HG02798 (cell line): ENCODE results near the gene MRPL54.

ENCODE experiments used
- ATAC-seq: cut with Tn5 transposase; IDR thresholded peaks from one replicate; pipeline ENCODE4 v1.9.1; 2021; ENCODE audit warnings: mild to moderate bottlenecking; ENCODE audit not compliant: unreplicated experiment, poor library complexity

Gene MRPL54

DNA sequence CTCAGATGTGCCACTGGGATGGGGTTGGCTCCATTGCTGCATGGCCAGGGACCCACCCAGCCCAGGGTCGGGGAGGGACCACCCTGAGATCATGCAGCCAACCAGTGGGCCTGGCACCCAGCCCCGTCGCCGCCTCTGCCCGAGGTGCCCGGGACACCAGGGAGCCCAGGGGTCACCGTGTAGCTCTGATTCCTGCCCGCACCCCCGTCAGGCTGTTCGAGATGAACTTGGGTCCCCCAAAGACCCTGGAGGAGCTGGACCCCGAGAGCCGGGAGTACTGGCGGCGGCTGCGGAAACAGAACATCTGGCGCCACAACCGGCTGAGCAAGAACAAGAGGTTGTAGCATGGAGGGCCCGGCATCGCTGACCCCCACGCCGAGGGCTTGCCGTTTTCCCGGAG, 4.6 kb downstream of the MRPL54 start:
- ATAC-seq: no peak

DNA sequence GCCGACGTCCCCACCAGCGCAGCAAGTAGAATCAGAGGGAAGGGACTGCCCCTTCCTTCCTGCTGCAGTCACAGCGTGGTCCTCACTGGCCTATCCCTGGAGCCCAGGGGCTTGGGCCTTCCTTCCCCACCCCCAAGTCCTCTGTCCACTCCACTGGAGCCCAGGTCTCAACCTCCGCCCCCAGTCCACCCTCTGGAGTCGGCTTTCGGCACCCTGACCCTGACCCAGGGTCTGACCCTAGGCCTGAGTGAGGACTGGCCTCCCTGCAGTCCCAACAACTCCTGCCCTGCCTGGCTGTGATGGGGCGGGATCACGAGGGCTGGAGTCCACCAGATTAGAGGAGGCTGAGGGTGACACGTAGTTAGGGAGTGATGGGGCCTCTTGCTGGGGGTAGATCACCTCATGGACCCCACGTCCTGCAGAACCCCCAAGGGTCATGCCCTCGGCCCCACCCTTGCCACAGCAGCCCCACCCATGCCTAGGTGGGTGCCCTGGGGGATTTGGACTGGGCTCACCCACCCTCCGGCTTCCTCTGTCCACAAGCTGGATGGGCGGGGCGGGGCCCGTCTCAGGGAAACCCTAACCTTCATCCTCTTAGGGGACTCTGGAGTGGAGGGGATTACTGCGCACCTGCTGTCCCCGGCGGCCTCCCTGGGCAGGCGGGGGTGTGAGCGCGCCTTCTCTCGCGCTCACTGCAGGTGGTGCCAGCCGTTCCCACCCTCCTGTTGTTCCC, 5.7 kb downstream of the MRPL54 start:
- no peak for ATAC-seq

GRCh38 chr19:3768748-3769099, 6.2 kb downstream of the MRPL54 start:
- ATAC-seq: no peak

DNA sequence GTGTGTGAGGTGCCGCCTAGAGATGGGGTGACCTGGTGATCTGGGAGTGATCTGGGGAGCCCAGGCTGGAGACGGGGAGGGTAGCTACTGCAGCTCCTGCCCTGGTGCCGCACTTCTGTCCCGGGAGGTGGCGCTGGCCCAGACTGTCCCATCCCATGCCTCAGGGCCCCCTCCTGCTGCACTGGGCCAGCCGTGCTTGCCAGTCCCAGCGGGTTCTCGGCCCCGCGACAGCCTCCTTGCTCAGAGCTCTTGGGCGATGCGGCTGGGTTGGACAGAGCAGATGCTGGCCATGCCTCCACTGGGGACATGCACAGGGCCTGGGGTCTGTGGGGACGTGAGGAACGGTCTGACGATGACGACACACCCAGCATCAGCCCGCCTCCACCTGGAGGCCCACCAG, 7.0 kb downstream of the MRPL54 start:
- ATAC-seq: no peak

DNA sequence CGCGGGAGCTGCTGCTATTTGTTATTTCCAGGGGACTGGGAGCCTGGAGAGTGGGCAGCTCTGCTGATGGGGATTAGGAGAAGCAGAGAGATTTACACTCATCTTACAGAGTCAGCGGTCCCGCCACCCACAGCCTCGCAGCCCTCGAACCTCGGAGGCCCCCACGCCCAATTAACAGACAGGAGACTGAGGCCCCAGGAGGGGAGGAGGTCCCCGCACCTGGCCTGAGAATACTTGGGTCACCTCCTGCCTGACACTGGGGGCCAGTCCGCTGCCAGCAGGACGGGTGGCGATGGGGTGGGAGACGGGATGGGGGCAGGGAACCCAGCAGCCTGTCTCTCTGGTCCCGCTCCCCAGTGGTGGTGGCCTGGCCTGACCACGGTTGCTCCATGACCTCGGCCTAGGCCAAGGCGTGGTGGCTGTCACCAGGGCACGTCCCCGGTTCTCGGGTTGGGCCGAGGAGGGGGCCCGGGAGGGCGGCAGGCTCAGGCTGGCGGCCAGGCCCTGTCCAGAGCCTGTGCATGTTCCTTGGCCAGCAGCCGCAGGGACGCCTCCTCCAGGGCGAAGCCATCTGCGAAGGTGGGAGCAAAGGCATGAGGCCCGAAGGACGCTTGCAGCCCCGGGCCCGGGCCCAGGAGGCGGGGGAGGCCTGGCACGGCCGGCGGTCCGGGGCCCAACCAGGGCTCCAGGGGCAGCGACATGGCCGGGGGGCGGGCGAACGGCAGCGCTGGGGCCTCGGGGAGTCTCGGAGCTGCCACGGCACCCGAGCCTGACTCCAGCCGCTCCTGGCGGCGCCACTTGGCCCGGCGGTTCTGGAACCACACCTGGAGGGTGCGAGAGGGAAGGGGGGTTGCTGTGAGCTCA, 7.9 kb downstream of the MRPL54 start:
- ATAC-seq: no peak

DNA sequence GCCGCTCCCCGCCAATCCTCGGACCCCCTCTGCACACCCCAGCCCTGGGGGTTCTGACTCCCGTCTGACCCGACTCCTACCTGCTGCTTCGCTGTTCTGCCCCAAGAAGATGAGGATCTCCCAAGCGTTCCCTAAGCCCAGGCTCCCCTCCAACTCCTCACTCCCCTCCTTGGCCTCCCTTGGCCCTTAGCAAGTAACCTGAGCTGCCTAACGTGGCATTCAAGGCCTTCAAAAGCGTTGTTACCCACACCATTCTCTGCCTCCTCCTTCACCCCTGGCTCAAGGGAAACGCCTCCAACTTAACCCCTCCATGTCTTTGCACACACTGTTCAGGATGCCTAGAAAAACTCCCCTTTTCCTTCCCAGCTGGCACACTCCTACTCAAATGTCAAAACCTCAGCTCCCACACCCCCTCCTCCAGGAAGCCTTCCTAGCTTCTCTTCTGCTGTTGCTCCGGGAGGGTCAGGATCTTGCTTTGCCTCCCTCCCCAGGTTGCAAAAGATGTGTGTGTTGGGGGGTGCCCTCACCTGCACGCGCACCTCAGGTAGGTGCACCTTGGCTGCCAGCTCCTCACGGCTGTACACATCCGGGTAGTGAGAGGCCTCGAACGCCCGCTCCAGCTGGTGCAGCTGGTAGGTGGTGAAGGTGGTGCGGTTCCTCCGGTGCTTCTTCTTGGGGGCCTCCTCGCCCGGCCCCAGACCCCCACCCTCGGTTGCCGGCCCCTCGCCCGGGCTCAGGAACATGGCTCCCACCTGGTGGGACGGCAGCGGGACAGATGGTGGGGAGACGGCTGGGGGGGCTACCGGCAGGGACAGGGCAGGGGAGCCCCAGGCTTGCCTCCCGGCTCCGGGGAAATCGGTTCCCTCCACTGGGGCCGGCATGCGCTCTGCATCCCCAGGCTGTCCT, 8.8 kb downstream of the MRPL54 start:
- ATAC-seq: no peak

- no peak for ATAC-seq
Measured at GRCh38 chr19:3771906-3772455, 9.5 kb downstream of the MRPL54 start, which contains the start of gene RAX2. TSS of gene RAX2 (minus strand) at chr19:3772228. CDS start at chr19:3771742, 486 bp downstream.

GRCh38 chr19:3773814-3774515, 11.5 kb downstream of the MRPL54 start:
- ATAC-seq: no peak

DNA sequence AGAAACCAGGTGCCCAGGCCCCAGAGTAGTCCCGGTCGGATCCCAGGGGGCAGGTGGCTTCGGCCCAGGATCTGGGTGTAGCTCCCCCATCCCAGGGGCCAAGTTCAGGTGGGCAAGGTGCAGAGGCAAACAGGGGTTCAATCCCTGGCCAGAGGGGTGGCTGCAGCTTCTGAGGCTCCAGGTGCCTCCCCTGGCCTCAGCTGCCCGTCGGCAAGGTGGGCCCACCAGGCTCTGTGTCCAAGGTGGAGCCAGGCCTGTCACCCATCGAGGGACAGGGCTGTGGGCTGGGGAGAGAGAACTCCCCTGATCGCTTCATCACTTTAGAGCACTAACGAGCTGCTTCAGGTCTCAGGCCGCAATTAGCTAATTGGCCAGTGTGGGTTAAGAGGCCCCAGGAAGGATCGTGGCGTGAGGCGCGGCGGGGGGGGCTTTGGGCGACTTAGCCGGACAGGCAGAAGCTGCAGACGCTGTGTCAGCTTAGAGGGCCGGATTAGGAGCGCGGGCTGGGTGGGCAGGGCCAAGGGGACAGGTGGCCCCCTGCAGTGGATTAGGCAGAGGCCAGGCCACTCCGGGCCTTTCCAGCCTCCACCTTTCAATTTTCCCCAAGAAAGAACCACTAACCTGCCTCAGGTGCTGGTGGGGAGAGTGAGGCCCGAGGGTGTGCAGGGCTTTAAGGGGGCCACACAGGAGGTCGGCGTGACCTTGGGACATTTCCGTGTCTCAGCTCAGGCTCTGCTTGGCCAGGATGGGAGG, 12.3 kb downstream of the MRPL54 start:
- ATAC-seq: no peak

- no peak for ATAC-seq
Measured at GRCh38 chr19:3775374-3775711, 12.9 kb downstream of the MRPL54 start.

DNA sequence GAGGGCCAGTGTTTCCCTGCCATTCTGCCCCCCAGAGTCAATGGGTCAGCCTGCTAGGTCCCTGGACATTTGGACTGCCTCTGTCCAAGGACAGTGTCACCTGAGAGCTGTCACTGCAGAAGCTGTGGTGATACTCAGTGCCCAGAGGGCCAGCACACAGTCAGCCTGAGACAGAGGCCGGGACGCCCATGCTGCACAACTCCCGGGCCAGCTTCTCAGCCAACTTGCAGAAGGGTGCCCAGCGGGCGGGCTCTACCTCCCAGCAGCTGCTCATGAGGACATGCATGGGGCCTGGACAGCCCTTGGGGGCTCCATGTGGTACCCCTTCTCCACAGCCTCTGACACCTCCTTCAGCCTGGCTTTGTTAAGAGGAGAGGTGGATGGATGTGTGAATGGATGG, 13.3 kb downstream of the MRPL54 start:
- ATAC-seq: no peak

DNA sequence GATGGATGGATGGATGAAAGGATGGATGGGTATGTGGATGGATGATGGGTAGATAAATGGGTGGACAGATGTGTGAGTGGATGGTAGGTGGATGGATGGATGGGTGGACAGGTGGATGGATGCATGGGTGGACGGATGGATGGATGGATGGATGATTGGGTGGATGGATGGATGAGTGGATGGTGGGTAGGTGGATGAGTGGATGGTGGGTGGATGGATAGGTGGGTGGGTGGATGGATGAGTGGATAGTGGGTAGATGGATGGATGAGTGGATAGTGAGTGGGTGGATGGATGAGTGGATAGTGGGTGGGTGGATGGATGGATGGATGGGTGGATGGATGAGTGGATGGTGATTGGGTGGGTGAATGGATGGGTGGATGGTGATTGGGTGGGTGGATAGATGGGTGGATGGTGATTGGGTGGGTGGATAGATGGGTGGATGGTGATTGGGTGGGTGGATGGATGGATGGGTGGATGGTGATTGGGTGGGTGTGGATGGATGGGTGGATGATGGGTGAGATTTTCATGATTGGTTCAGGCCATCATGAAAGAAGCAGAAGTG, 14.1 kb downstream of the MRPL54 start:
- ATAC-seq: no peak

DNA sequence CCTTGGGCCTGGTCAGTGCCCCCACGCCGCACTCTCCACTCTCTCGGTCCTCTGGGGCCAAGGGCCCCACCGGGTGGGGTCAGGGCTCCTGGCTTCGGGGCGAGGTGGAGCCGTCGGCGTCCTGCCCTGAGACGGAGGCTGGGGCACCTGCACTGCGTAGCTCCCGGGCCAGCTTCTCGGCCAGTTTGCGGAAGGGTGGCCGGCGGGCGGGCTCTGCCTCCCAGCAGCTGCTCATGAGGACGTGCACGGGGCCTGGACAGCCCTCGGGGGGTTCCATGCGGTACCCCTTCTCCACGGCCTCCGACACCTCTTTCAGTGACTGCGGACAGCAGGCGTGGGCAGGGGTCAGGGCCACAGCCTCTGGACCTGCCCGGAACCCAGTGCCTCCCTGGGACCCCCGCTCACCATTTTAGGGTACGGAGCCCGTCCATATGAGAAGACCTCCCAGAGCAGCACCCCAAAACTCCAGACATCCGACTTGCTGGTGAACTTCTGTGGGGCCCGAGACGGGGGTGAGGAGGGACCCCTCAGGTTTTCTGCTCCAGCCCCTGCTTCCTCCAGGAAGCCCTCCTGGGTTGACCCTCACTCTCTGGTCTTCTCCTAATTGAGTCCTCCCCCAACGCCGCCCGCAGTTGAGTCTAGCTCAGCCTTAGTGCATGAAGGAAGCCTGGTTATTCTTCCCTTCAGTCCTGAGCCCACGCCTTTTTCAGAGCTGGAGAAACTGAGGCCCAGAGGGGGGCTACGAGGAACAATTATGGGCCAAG, 15.8 kb downstream of the MRPL54 start:
- no peak for ATAC-seq

GRCh38 chr19:3778899-3779723, 16.6 kb downstream of the MRPL54 start:
- ATAC-seq: no peak

DNA sequence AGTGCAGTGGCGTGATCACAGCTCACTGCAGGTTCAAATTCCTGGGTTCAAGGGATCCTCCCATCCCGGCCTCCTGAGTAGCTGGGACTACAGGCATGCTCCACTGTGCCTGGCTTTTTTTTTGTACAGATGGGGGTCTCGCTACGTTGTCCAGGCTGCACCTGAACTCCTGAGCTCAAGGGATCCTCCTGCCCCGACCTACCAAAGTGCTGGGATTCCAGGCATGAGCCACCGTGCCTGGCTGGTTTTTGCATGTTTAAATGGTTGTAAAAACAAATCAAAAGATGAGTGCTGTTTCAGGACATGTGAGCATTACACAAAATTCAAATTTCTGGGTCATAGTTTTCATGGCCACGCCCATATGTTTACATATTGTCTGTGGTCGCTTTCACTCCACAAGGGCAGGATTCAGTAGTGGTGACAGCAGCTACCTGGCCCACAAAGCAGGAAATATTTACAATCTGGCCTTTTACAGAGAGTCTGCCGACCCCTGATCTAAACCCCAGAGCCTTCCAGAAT, 18.4 kb downstream of the MRPL54 start:
- ATAC-seq: no peak

- ATAC-seq: no peak
Measured at GRCh38 chr19:3781603-3782002, 19.1 kb downstream of the MRPL54 start.

- ATAC-seq: no peak
Measured at GRCh38 chr19:3782330-3782729, 19.8 kb downstream of the MRPL54 start.
